RPMI8226 (cell line): ENCODE results near the gene GLDN.

Experiments used
- DNase-seq: peaks from one replicate; pipeline ENCODE4 v3.0.0-alpha.2; 2015

Gene GLDN

DNA sequence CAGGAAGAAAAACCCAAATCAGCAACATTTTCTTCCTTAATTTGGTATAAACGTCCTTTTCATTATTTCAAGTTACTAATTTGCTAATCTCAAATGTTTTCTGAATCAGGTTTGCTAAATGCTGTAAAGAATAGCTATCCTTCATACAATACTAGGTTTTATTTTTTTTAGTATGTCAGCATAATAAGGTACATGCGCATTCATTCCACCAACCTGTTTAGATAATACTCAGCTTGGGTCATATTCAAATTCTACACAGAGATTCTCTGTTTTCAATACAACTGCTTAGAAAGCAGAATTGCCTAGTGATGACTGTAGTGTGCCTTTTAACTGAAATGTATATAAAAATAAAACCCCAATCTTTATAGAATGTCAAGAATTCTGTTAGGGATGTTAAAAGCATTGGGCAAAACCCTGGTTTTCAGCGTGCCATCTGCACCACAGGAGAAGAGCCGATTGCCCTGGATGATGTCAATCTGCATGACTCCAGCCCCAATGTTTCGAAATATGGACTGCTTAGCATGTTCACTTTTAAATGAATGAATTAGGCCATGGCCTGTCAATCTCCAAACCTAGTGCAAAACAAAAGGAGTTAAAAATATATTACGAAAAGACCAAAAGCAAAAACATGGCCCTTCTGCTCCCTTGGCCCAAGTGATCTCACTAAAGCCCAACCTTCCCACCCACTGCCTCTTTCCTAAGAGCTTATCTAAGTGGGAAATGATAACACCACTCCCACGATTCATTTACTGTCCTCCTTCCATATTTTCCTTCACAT is 107.4 kb downstream of the GLDN start:
- no peak for DNase-seq

DNA sequence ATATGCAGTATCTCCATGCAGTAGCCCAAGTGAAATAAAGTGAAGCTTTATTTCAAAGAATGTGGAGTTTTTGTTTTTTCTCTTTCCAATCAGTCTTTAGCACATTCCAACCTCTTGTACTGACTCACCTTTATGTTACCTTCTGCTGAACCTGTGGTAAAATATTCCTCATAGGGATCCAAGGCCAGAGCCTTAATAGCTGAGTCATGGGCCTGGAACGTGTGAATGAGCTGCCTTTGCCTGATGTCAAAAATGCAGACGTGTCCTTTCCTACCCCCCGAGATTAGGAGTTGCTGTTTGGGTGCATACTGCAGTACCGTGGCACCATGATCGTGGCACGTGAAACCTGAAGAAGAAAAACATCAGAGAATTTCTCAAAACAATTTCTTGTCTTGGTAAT is 108.5 kb downstream of the GLDN start:
- no peak for DNase-seq
